HG03097 (cell line): ENCODE measurements around the gene DENND1A.

Experiments
- ATAC-seq: cut with Tn5 transposase; IDR thresholded peaks from one replicate; pipeline ENCODE4 v1.9.1; 2021; ENCODE audit not compliant: unreplicated experiment, low FRiP score

Gene DENND1A

DNA sequence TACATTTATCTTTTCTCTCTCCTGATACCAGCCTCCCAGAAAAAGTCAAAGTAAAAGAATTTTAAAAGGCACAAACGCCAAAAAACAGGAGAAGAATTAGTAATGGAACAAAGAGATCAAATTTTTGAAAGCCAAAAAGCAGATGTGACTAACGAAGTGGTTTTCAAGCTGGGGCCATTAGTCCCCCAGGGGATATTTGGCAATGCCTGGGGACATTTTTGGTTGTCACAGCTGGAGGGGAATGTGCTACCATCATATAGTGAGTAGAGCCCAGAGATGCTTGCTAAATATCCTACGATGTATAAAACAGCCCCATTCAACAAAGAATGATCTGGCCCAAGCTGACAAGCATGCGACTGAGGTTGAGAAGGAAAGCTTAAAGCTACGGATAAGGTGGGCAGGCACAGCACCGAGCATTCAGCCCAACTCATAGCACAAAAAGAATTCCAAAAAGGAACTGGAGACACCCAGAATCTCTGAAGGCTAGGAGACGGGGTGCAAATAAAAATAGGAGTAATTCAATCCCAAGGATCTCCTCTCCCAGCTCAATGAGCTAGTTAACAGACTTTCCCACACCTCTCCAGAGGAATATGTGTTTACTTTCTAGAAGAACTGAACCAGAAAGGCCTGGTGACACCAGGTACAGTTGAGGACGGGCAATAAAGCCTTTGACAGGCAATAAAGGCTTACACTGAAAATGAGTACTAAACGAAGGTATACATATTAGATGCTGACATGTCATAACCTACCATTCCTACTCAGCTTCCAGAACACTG lies 269.0 kb downstream of the DENND1A start:
- no peak for ATAC-seq

- no peak for ATAC-seq
These were observed 270.6 kb downstream of the DENND1A start for GRCh38 chr9:123659358-123659757.

- no peak for ATAC-seq
These were observed 271.1 kb downstream of the DENND1A start for GRCh38 chr9:123658792-123659191.

DNA sequence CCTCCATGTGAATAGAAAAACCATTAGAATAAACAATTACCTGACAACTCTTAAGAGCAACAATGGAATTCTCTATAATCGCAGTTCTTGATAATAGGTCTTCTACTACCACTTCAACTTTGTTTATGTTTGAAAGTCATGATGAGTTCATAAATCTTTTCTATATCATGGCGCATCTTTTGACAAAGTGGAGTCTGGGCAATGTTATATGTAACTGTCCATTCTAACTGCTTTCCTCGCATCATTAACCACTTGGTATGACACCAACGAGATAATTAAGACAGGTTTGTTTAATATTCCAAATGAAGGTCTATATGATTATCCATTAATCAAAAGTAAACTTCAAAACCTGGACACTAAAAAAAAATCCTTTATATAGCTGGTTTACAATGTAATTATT lies 272.0 kb downstream of the DENND1A start:
- ATAC-seq, result no peak

GRCh38 chr9:123657099-123657498 lies 272.8 kb downstream of the DENND1A start:
- ATAC-seq, result no peak

- ATAC-seq, result no peak
These were observed 273.4 kb downstream of the DENND1A start for GRCh38 chr9:123656565-123656964.

GRCh38 chr9:123655681-123656423 lies 274.1 kb downstream of the DENND1A start:
- no peak for ATAC-seq

DNA sequence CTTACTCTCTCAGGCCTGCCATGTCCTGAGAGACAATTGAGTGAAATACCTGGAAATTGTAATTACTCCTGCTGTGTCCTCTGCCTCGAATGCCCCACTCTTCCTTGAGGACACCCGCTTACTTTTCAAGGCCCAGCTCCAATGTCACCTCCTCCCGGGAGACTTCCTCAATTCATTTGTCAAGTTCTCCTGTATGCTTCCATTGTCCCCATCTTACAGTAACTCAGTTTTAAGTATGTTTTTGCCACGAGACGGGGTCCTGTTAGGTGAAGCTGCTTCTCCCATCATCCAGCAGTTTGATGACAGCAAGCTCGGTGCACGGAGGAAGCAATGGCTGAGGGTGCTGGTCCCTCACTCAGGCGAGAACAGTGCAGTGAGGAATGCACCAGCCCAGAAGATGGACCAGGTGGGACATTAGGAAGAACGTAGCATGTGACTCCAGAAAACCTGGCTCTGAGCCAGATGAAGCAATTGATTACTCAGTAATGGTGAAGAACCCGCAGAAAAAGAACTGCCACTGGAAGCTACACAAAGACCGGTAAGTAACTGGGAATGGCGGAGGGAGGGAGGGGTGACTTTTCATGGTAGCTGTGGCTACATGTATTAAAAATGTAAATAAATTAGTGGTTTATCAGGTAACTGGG lies 274.8 kb downstream of the DENND1A start:
- ATAC-seq, result no peak

- ATAC-seq, result no peak
These were observed 275.5 kb downstream of the DENND1A start for GRCh38 chr9:123654218-123654993.

DNA sequence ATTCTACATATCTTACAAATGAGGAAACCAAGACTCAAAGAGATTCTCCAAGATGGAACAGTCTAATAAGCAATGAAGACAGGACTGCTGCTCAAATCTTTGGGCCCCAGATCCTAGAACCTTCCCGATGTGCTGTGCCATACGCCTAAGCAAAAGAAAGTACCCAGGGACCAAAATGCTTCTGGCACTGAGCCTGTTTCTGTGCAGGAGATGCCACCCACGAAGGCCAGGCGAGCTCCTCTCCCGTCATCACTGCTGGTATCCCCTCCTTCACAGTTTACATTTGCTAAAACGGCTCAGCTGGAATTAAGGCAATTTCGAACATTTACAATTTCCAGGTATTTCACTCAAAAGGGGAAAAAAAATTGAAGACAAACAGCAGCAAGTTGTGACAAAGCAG lies 277.5 kb downstream of the DENND1A start:
- no peak for ATAC-seq

- ATAC-seq, result no peak
These were observed 278.1 kb downstream of the DENND1A start for GRCh38 chr9:123651871-123652270.

DNA sequence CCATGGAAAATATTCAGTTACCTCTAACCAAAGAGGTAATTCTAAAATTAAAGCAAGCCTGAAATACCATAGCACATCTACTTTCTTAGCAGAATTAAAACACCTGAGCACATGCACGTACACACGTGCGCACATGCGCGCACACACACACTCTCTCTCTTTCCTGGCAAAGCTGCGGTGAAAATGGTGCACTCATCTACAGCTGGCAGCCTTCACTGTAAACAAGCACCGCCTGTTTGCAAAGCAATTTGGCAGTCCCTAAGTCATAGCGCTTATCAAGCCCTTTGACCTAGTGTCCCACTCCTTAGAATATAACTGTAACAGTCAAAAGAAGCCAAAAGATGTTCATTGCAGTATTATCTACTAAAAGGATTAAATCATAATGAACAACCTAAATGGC lies 278.7 kb downstream of the DENND1A start:
- ATAC-seq, result no peak

- ATAC-seq, result no peak
These were observed 280.0 kb downstream of the DENND1A start for GRCh38 chr9:123649909-123650308.

DNA sequence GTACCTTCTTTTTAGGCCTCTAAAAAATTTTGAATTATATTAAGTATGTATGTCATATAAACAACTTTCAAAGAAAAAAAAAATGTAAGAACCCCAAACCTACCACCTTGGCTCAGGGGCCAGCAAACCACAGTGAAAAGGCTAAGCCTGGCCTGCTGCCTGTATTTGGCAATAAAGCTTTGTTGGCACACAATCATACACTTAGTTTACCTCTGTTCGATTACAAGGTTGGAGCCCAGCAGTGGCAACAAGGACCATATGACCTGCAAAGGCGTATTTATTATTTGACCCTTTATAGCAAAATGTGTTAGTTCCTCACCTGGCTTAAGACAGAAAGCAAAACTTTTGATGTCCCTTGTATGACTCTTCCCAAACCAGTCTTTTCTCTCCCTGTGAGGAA lies 282.8 kb downstream of the DENND1A start:
- ATAC-seq, result no peak

- no peak for ATAC-seq
These were observed 284.2 kb downstream of the DENND1A start for GRCh38 chr9:123645762-123646161.

DNA sequence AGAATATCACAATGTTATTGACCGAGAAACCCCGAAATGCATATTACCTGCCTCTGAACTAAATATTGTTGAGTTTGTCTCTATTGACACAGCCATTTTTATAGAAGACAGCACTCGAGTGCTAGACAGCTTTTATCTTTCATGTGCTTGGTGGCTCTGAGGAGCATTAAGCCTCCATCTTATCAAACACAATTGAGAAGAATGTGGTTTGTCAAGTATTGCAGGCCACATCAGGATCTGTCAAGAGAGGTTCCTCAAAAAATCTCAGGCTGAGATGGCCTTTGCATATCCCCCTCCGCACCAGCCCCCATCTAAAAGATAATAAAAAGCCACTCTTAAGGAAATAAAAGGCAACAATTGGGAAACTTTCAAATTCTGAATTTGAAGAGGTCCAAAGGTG lies 284.8 kb downstream of the DENND1A start:
- no peak for ATAC-seq

GRCh38 chr9:123643518-123643917 lies 286.4 kb downstream of the DENND1A start:
- ATAC-seq, result no peak

DNA sequence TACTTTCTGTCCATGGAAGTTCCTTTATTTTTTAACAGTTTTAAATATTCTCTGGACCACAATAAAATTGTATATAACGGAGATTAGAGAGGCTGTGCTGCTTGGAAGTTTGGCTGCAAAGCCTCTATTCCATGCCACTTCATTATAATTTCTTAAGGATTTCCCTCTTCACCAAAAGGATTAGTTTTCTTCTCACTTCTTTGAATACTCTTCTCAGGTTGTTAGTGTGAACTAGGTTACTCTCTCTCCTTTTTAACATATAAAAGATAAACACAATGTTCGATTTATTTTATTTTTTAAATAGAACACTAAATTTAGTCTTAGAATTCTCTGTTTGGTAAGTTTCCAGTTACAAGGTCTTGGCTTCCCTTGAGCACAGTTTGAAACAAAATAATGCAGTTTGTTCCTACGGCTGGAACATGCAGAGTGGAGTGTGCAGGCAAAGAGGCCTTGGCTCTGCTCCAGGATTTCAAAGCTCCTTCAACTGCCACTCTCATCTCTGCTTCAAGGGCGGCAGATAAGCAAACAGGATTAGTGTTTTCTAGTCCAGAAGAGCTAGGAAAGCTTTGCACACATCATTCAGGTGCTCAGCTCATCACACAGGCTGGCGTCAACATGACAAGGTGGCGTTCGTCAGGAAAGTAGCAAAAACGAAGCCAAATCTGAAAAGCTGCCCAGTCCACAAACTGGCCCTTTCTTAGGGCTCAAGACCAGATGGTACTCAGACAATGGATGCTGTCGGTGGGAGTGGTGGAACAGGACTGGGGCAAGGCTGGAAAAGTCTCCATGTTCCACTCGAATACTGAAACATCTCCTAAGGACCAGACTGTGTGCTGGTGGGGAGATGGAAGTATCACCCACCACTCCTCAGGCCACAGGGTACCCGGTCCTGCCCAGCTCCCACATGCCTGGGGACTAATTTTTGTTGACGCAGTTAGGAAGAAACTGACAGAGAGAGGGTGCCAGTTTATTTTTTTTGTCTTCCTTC lies 287.3 kb downstream of the DENND1A start:
- no peak for ATAC-seq

DNA sequence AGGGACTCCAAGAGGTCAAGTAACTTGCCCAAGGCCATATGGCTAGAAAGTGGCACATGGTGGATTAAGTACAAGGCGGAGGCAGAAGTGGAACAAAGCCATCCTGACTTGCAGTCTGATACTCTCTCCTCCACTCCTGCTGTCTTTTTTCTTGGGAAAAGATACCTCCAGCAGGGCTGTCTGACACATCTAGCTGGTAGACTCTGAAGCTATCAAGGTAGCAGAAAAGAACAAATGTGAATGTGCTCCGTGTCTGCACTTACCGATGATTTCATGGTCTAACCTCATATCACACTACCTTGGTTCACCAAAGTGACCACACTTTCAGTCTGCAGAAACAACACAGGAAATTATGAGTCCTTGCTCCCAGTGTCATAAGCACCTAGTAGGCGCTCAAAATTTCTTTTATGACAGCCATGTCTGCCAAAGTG lies 289.1 kb downstream of the DENND1A start:
- no peak for ATAC-seq

DNA sequence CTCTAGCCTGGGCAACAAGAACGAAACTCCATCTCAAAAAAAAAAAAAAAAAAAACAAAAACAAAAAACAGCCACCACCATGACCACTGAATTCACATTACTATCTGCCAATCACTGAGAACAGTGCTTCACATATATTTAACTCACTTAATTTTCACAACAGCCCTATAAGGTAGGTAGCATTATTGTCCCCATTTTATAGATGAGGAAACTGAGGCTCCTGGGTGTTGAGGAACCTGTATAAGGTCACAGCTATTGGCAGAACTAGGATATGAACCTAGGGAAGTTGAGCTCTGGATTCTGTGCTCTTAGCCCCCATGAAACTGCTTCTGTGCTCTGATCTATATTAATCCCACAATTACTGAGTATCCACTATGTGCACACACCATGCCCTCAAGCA lies 290.2 kb downstream of the DENND1A start:
- ATAC-seq, result no peak
